ENCODE results near the gene HRCT1. TPM values are rescaled to one million over a fixed set of nuclear protein-coding genes. Genes with fewer than 3 reads are reported as not detected.

HRCT1 gene
- 0.30 and 0.51 TPM in 2 replicates for total RNA-seq

DNA sequence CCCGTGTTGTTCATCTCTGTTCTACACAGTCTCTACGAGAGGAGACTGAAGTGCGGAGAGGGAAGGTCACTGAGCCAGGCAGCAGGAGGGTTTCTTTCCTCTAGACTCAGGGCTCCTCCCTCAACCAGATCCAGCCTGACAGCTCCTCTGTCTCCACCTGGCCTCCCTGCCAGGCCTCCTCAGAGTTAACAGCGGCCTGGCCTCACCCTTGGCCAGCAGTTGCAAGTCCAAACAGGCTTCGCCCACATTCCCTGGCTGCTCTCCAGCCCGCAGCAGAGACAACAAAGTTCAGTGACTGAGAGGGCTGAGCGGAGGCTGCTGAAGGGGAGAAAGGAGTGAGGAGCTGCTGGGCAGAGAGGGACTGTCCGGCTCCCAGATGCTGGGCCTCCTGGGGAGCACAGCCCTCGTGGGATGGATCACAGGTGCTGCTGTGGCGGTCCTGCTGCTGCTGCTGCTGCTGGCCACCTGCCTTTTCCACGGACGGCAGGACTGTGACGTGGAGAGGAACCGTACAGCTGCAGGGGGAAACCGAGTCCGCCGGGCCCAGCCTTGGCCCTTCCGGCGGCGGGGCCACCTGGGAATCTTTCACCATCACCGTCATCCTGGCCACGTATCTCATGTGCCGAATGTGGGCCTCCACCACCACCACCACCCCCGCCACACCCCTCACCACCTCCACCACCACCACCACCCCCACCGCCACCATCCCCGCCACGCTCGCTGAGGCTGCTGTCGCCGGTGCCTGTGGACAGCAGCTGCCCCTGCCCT is at the start of gene HRCT1:
HRCT1 (plus strand) TSS at position 291 of the 768 bp plus-strand sequence; CDS start at position 377, 86 bp downstream.

DNA sequence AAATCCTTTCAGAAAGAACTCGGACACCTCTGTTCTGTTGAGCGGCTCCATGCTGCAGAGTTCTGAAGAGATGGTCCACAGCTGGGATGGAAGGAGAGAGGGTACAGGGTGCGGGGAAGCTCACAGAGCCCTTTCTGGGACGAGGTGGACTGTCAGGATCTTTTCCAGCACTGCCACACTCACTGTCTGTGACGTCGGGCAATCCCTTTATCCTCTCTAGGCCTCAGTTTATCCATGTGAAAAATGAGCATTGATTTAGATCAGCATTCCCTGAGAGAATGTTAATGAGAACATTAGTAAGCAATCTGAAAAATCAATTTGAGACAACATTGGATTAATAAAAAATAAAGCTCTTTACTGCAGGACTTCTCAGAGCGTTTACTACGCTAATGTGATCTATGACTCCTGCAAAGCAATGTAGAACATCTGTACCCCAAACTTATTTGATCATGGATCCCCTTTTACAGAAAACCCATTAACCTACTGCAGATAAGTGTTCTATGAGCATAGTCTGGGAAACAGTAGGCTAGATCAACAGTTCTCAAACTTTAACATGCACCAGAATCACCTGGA is 35.6 kb upstream of the HRCT1 start, which contains the start of gene OR13J1:
OR13J1 (minus strand) TSS at position 51 of the 573 bp plus-strand sequence; CDS start at position 51, 0 bp downstream.

DNA sequence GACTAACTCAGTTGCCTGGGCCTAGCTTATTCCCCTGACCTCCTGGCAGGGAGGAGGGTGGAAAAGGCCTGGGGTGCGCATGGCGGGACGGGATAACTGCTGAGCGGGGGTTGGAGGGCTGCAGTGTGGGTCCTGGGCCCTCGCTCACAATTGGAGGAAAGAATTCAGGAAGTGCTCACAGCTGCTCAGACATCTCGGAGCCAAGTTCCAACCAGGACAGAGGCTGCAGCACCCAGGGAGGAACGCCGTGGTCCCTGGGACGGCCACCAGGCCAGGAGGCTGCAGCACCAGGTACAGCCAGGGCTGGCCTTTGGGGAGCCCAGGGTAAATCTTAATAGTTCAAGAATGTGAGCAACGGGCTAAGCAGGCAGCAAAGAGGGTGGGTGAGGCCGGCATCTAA is 3.3 kb downstream of the HRCT1 start, which contains the start of gene SPAAR:
SPAAR (plus strand) TSS at position 217 of the 400 bp plus-strand sequence. CDS start 974 bp downstream, outside the sequence.

Other genes starting within 250 kb of the HRCT1 start
- 680 and 5,299 TPM in 2 replicates for gene RMRP, start 248.2 kb upstream of the HRCT1 start, total RNA-seq
- 9.2 and 13.7 TPM in 2 replicates for gene CCDC107, start 247.9 kb upstream of the HRCT1 start, total RNA-seq
- gene ARHGEF39, start 241.0 kb upstream of the HRCT1 start, total RNA-seq: 0.30 and 0.92 TPM in 2 replicates
- gene CA9, start 232.3 kb upstream of the HRCT1 start, total RNA-seq: 3.6 and 8.1 TPM in 2 replicates
- 1,294 and 1,826 TPM in 2 replicates for gene TPM2, start 216.3 kb upstream of the HRCT1 start, total RNA-seq
- 548 and 1,223 TPM in 2 replicates for gene TLN1, start 174.0 kb upstream of the HRCT1 start, total RNA-seq
- 97.4 and 118 TPM in 2 replicates for gene CREB3, start 173.5 kb upstream of the HRCT1 start, total RNA-seq
- 23.5 and 31.0 TPM in 2 replicates for gene GBA2, start 157.0 kb upstream of the HRCT1 start, total RNA-seq
- gene RGP1, start 156.9 kb upstream of the HRCT1 start, total RNA-seq: 12.5 and 21.2 TPM in 2 replicates
- 0.30 and 0.55 TPM in 2 replicates for gene MSMP, start 151.9 kb upstream of the HRCT1 start, total RNA-seq
- gene NPR2, start 114.6 kb upstream of the HRCT1 start, total RNA-seq: 30.6 and 38.0 TPM in 2 replicates
- gene SPAG8, start 93.9 kb upstream of the HRCT1 start, total RNA-seq: 0.55 and 1.2 TPM in 2 replicates
- 7.5 and 11.9 TPM in 2 replicates for gene HINT2, start 91.2 kb upstream of the HRCT1 start, total RNA-seq
- gene FAM221B, start 77.5 kb upstream of the HRCT1 start, total RNA-seq: not detected in 2 replicates
- 2.7 and 6.2 TPM in 2 replicates for gene TMEM8B, start 77.0 kb upstream of the HRCT1 start, total RNA-seq
- not detected in 2 replicates for gene OR13J1, start 35.8 kb upstream of the HRCT1 start, total RNA-seq
- gene SPAAR, start 3.3 kb downstream of the HRCT1 start, total RNA-seq: 0.14 TPM in 1 of 2 replicates, not detected in the other
- not detected in 2 replicates for gene OR2S2, start 52.0 kb downstream of the HRCT1 start, total RNA-seq
- 54.0 and 66.6 TPM in 2 replicates for gene RECK, start 130.7 kb downstream of the HRCT1 start, total RNA-seq
- 29.2 and 44.5 TPM in 2 replicates for gene GLIPR2, start 230.5 kb downstream of the HRCT1 start, total RNA-seq